ENCODE data around the gene CFAP74.
"Not testable (repeated sequence)": the region's sequence is repeated elsewhere in the genome, so short reads cannot be mapped to it uniquely, and the experiment has no call there.

Gene CFAP74

GRCh38 chr1:1946540-1946939 lies 57.0 kb downstream of the CFAP74 start:
- no peak for DNase-seq

- no peak for DNase-seq
Measured at GRCh38 chr1:1945782-1946393, 57.7 kb downstream of the CFAP74 start.

- peak; percentile 69 for DNase-seq
Measured at GRCh38 chr1:1943834-1944570, 59.6 kb downstream of the CFAP74 start.

- DNase-seq, result no peak
Measured at GRCh38 chr1:1942753-1943656, 60.6 kb downstream of the CFAP74 start.

- DNase-seq, result no peak
Measured at GRCh38 chr1:1941868-1942752, 61.5 kb downstream of the CFAP74 start.

- DNase-seq, result no peak
Measured at GRCh38 chr1:1941211-1941841, 62.3 kb downstream of the CFAP74 start.

- DNase-seq, result no peak
Measured at GRCh38 chr1:1940123-1940425, 63.5 kb downstream of the CFAP74 start.

GRCh38 chr1:1939296-1940122 lies 64.1 kb downstream of the CFAP74 start:
- no peak for DNase-seq

GRCh38 chr1:1938613-1939295 lies 64.8 kb downstream of the CFAP74 start:
- no peak for DNase-seq

GRCh38 chr1:1938276-1938573 lies 65.4 kb downstream of the CFAP74 start:
- DNase-seq, result no peak

GRCh38 chr1:1937549-1938275 lies 65.9 kb downstream of the CFAP74 start:
- no peak for DNase-seq

GRCh38 chr1:1937061-1937460 lies 66.5 kb downstream of the CFAP74 start:
- no peak for DNase-seq

GRCh38 chr1:1934848-1935247 lies 68.7 kb downstream of the CFAP74 start:
- not testable (repeated sequence) for DNase-seq

GRCh38 chr1:1929639-1930545 lies 73.7 kb downstream of the CFAP74 start:
- no peak for DNase-seq

GRCh38 chr1:1929102-1929638 lies 74.4 kb downstream of the CFAP74 start:
- no peak for DNase-seq

GRCh38 chr1:1928231-1929101 lies 75.1 kb downstream of the CFAP74 start:
- no peak for DNase-seq

- no peak for DNase-seq
Measured at GRCh38 chr1:1927751-1928150, 75.8 kb downstream of the CFAP74 start.

Data from stimulated activated CD4-positive, alpha-beta T cell treated with anti-CD3 and anti-CD28 coated beads, Interleukin-4, amount 100 ng/mL, for 1 hour (primary cell).